NCI-H187 (cell line): ENCODE results near the gene MIOS.

Experiments
- DNase-seq, 2 experiments: peaks; one replicate each; lab custom pipeline; 2025; lab: John Stamatoyannopoulos, UW

MIOS gene

GRCh38 chr7:7583731-7584130, 17.0 kb downstream of the MIOS start:
- no peak for DNase-seq

- DNase-seq = no peak
Observed at GRCh38 chr7:7584653-7585052, 18.0 kb downstream of the MIOS start.

GRCh38 chr7:7585241-7585928, 18.7 kb downstream of the MIOS start:
- no peak for DNase-seq

- no peak for DNase-seq
Observed at GRCh38 chr7:7595451-7595850, 28.8 kb downstream of the MIOS start.

- no peak for DNase-seq
Observed at GRCh38 chr7:7596176-7596575, 29.5 kb downstream of the MIOS start.

- DNase-seq = no peak
Observed at GRCh38 chr7:7607010-7607409, 40.3 kb downstream of the MIOS start.

GRCh38 chr7:7609330-7609729, 42.6 kb downstream of the MIOS start:
- DNase-seq = no peak

- no peak for DNase-seq
Observed at GRCh38 chr7:7612519-7612918, 45.8 kb downstream of the MIOS start.

GRCh38 chr7:7613210-7613609, 46.5 kb downstream of the MIOS start:
- no peak for DNase-seq

- no peak for DNase-seq
Observed at GRCh38 chr7:7614018-7614741, 47.5 kb downstream of the MIOS start.

GRCh38 chr7:7617550-7617949, 50.9 kb downstream of the MIOS start:
- DNase-seq = no peak

GRCh38 chr7:7618410-7618809, 51.7 kb downstream of the MIOS start:
- no peak for DNase-seq

- no peak for DNase-seq
Observed at GRCh38 chr7:7620236-7620635, 53.6 kb downstream of the MIOS start.

- DNase-seq = no peak
Observed at GRCh38 chr7:7620644-7621210, 54.0 kb downstream of the MIOS start.

GRCh38 chr7:7628476-7628875, 61.8 kb downstream of the MIOS start:
- no peak for DNase-seq

- no peak for DNase-seq
Observed at GRCh38 chr7:7630626-7631329, 64.1 kb downstream of the MIOS start.

- DNase-seq = no peak
Observed at GRCh38 chr7:7639421-7639820, 72.7 kb downstream of the MIOS start.

- peak in 1 of 2 experiments; percentile 43 for DNase-seq
Observed at GRCh38 chr7:7639847-7640220, 73.2 kb downstream of the MIOS start.

GRCh38 chr7:7640221-7641128, 73.8 kb downstream of the MIOS start, which contains the start of gene UMAD1:
TSS of gene UMAD1 (plus strand) at chr7:7640752. CDS start at chr7:7673372, 32,620 bp downstream.
- peak; percentile 92 to 98 for DNase-seq

- no peak for DNase-seq
Observed at GRCh38 chr7:7641129-7641663, 74.5 kb downstream of the MIOS start.

- DNase-seq = no peak
Observed at GRCh38 chr7:7642081-7642480, 75.4 kb downstream of the MIOS start.
